Stimulated activated CD8-positive, alpha-beta memory T cell treated with anti-CD3 and anti-CD28 coated beads, Interleukin-12 subunit alpha, Interleukin-12 subunit beta, amount 100 ng/mL, for 24 hours (primary cell): ENCODE results near the gene CACNA1B.

Experiments used
- DNase-seq: peaks from one replicate; pipeline ENCODE4 v3.0.0-alpha.2; 2020; ENCODE audit errors: extremely low read depth

The CACNA1B gene

GRCh38 chr9:137986268-137987099, 108.9 kb downstream of the CACNA1B start:
- no peak for DNase-seq

- no peak for DNase-seq
These were observed 109.9 kb downstream of the CACNA1B start for GRCh38 chr9:137987244-137988030.

DNA sequence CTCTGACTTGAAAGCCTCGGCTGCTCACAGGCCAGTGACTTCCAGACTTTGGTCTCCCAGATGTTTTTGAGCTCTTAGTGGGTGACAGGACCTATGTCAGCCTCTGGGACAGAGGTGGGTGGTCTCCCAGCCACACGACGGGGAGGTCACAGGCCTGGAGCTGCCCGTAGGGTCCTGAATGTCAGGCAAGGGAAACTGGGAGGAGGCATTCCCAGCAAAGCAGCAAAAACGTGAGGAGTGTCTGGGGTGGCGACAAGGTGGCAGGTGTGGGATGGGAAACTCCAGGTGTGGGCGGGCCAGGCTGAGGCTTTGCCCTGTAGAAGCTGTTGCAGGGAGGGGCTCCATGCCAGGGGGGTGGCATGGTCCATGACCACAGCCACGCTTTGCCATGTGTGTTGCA, 110.5 kb downstream of the CACNA1B start:
- no peak for DNase-seq

DNA sequence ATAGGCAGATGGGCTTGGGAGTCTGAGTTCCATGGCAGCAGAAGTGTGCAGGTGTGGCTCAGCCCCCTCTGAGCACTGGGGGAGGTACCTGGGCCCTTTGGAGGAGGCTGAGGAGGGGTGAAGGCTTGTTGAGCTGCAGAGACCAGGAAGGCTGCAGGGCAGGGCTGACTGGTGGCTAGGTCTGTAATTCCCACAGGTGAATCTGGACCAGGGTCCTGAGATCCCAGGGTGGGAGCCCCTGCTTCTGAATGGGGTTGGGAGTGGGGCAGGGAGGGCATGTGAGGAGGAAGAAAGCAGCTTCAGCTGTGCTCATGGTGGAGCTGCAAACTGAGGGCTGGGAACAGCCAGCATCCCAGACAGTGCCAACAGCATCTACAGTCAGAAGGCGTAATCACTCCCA, 111.1 kb downstream of the CACNA1B start:
- DNase-seq = no peak

DNA sequence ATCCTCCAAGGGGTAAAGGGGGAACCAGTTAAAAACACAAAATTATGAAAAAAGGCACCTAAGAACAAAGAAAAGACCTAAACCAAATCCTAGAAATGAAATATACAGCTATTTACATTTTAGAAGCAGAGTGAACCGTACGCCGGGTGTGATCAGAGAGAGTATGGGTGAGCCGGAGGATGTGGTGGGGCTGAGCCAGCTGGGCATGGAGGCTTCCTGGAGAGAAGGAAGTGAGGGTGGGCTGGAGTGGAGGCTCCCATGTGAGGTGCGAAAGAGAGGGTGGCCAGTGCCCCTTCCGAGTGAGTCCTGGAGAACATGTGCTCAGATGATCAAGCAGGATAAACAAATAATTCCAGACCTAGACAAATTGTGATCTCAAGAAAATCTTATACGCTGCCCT, 111.6 kb downstream of the CACNA1B start:
- DNase-seq = no peak

- no peak for DNase-seq
These were observed 112.6 kb downstream of the CACNA1B start for GRCh38 chr9:137989999-137990715.

DNA sequence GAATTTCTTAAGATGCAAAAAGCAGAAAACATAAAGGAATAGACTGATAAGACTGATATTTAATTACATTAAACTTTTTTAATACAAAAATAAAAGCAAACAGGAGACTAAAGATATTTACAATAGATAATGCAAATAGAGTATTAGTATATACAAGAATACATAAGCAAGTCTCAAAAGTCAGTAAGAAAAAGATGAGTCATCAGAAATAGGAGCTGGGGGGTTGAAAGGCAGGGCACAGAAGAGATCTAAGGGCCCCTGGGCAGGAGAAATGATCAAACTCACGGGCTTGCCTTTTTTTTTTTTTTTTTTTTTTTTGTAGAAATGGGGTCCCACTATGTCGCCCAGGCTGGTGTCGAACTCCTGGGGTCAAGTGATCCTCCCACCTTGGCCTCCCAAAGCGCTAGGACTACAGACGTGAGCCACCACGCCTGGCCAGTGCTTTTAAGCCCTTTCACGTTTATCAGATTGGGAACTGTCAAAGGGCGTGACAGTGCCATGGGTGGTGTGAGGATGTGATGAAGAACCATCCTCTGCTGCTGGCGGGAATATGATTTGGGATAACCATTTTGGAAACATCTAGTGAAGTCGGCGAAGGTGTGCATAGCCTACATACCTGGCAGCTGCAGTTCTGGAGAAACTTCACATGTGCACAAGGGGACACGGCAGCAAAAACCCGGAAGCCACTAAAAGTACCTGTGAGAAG, 126.1 kb downstream of the CACNA1B start:
- no peak for DNase-seq

GRCh38 chr9:138006576-138007233, 129.1 kb downstream of the CACNA1B start:
- DNase-seq = no peak

DNA sequence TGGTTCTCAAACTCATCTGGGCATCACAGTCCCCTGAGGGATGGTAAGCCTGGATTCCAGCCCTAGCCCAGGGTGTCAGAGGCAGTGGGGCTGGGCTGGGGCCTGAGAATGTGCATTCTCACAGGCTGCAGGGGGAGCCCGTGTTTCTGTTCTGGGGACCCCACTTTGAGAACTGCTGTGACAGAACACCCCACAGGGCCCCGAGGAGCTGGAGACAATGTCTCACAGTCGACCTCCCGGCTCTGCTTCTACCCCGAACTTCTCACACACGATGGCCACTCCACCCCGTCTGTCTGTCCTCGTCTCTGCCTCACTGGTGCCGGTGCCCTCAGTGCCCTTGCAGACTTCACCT, 130.0 kb downstream of the CACNA1B start:
- DNase-seq = no peak

DNA sequence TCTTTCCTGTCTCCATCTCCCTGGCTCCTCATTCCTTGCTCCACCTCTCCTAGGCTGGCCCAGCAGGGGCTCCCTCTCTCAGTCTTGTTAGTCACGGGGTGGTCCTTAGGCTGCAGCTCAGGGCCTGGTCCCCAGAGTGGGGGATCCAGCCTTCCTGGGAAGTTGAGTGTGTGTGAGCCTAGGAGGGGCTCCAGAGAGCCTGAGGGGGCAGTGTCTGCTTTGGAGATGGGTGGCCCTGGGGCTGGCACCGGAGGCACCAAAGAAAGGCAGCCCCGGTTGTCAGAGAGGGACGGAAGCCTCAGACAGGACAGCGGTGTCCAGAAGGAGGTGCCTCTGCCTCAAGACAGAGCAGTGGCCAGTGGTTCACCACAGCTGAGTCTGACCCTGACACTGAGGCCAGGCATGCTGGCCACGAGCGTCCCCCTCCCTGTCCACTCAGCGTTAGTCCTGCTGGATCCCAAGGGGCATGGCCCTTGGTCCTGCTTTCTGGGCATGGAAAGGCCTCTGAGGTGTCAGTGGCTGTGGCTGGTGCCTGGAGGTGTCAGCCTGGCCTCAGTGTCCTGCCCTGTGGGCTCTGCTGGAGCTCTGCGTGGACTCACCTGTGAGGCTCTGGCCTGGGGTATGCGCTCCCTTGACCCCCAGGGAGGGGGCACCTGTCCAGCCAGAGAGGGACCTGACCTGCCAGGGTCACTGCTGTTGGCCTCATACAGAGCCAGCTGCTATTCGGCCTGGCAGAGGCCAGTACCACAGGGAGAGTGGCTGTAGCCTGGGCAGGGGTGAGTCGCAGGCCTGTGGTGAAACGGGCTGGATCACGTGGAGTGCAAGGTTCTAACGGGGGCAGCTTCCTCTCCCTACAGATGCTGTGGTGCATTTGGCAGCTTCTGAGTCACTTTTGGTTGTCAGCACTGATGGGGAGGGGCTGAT, 130.6 kb downstream of the CACNA1B start:
- no peak for DNase-seq

- DNase-seq = no peak
These were observed 131.6 kb downstream of the CACNA1B start for GRCh38 chr9:138009016-138009802.

- no peak for DNase-seq
These were observed 132.5 kb downstream of the CACNA1B start for GRCh38 chr9:138009803-138010690.

- DNase-seq = no peak
These were observed 133.3 kb downstream of the CACNA1B start for GRCh38 chr9:138010861-138011260.

GRCh38 chr9:138011951-138012500, 134.4 kb downstream of the CACNA1B start:
- no peak for DNase-seq

DNA sequence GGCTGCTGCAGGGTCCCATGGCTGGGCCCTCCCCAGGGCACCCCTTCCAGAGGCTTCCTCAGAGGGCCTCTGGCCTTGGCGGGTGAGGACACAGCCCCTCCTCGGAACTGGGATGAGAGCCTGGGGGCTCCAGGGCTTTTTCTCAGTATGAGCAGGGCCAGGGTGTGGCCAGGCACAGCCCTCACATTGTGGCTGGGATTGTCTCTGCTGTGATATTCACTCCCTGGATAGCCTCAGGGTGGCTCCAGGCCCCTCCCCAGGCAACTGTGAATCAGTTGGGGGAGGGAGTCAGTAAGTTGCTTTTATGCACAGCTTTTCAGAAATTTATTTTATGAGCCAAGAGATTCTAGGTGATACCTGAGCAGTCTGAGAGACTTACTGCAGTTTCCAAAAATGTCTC, 135.7 kb downstream of the CACNA1B start:
- no peak for DNase-seq

- DNase-seq = no peak
These were observed 136.4 kb downstream of the CACNA1B start for GRCh38 chr9:138013836-138014562.

DNA sequence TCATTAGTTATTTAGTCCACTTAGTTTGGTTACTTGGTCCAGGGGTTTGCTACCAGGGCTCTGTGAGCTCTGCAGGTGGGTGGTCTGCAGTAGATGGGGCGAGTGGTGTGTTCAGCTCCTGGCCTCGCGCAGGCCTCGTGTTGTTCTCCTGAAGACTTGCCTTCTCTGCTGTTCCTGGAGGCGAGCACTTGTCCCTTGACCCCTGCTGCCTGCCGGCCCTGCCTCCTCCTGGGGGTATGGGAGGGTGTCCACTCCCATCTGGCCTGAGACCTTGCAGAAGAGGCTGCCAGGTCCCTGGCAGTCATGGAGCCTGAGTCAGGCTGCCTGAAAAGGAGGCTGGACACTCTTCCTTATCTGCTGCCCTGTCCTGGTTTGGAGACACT, 137.0 kb downstream of the CACNA1B start:
- DNase-seq = no peak
